Purkinje cell (primary cell): ENCODE measurements around the gene IGBP1. TPM values are rescaled to one million over a fixed set of nuclear protein-coding genes. Genes with fewer than 3 reads are reported as not detected.

Experiments used
- polyA plus RNA-seq: library from polyadenylated mRNA; unstranded; fragments of >200 nt; fragmentation: Nextera tagmentation; gene quantifications from 2 replicates; pipeline ENCODE4 v1.2.1, GENCODE V29; 2014

Gene IGBP1
- polyA plus RNA-seq = 95.5 and 108 TPM in 2 replicates

GRCh38 chrX:70133303-70134115 lies at the start of gene IGBP1:
Gene IGBP1, plus strand, starts transcription at chrX:70133447. Its CDS starts 501 bp downstream, at chrX:70133948.

GRCh38 chrX:70176938-70177533 lies 43.8 kb downstream of the IGBP1 start, which contains the start of gene DGAT2L6:
Gene DGAT2L6, plus strand, starts transcription at chrX:70177483. Its CDS starts 100 bp downstream, at chrX:70177583.

Other genes starting within 250 kb of the IGBP1 start
- not detected in 2 replicates for gene AWAT2, start 83.5 kb upstream of the IGBP1 start, polyA plus RNA-seq
- gene OTUD6A, start 71.0 kb upstream of the IGBP1 start, polyA plus RNA-seq = not detected in 2 replicates
- not detected in 2 replicates for gene DGAT2L6, start 44.0 kb downstream of the IGBP1 start, polyA plus RNA-seq
- not detected in 2 replicates for gene AWAT1, start 101.2 kb downstream of the IGBP1 start, polyA plus RNA-seq
- gene P2RY4, start 126.8 kb downstream of the IGBP1 start, polyA plus RNA-seq = not detected in 2 replicates
- 0.39 TPM in 1 of 2 replicates, not detected in the other for gene ARR3, start 134.9 kb downstream of the IGBP1 start, polyA plus RNA-seq
- gene RAB41, start 148.7 kb downstream of the IGBP1 start, polyA plus RNA-seq = 0.69 TPM in 1 of 2 replicates, not detected in the other
- 351 and 377 TPM in 2 replicates for gene PDZD11, start 156.5 kb downstream of the IGBP1 start, polyA plus RNA-seq
- gene KIF4A, start 156.7 kb downstream of the IGBP1 start, polyA plus RNA-seq = 0.07 TPM in 1 of 2 replicates, not detected in the other